ENCODE data around the gene STRIP2. TPM values are rescaled to one million over a fixed set of nuclear protein-coding genes. Genes with fewer than 3 reads are reported as not detected.
A peak's percentile ranks its signal among the peaks of the same experiment; 100 is the strongest.

Gene STRIP2
- total RNA-seq, 1 donor from 2014 or later = 3.5 TPM

- Histone ChIP-seq H3K36me3 (ENCODE audit: control insufficient read depth, insufficient read depth, low read length) (no peaks in the 10 kb centered on the region), H3K27me3 (ENCODE audit: control insufficient read depth, insufficient read depth, low read length) (no peaks in the 10 kb centered on the region), H3K4me3 (ENCODE audit: low read depth, low read length) (no peak overlapping the region)
- TF ChIP-seq CTCF (IDR thresholded peaks at IDR 0.05; ENCODE audit: insufficient read depth, low read length, poor library complexity, severe bottlenecking) = peak; percentile 10
- DNase-seq (ENCODE audit: low read depth) = no peak
Measured at GRCh38 chr7:129493555-129493954, 59.3 kb downstream of the STRIP2 start.

- no peak overlapping the region for H3K4me3 ChIP-seq (ENCODE audit: low read depth, low read length)
- TF ChIP-seq CTCF (IDR thresholded peaks at IDR 0.05; ENCODE audit: insufficient read depth, low read length, poor library complexity, severe bottlenecking) = no peak
- DNase-seq (ENCODE audit: low read depth) = peak; percentile 53
Measured at GRCh38 chr7:129494041-129494440, 59.8 kb downstream of the STRIP2 start.

GRCh38 chr7:129495987-129496386 is 61.8 kb downstream of the STRIP2 start:
- Histone ChIP-seq H3K27me3 (ENCODE audit: control insufficient read depth, insufficient read depth, low read length) (no peaks in the 10 kb centered on the region), H3K36me3 (ENCODE audit: control insufficient read depth, insufficient read depth, low read length) (no peaks in the 10 kb centered on the region)
- TF ChIP-seq CTCF (IDR thresholded peaks at IDR 0.05; ENCODE audit: insufficient read depth, low read length, poor library complexity, severe bottlenecking) = no peak

More at GRCh38 chr7:129494041-129494440, 59.8 kb downstream of the STRIP2 start:
- Histone ChIP-seq H3K27me3 (ENCODE audit: control insufficient read depth, insufficient read depth, low read length) (no peaks in the 10 kb centered on the region), H3K36me3 (ENCODE audit: control insufficient read depth, insufficient read depth, low read length) (no peaks in the 10 kb centered on the region)

GRCh38 chr7:129496653-129497052 is 62.4 kb downstream of the STRIP2 start:
- H3K27me3 ChIP-seq (ENCODE audit: control insufficient read depth, insufficient read depth, low read length) = no peaks in the 10 kb centered on the region
- no peak for DNase-seq (ENCODE audit: low read depth)
- no peak overlapping the region for H3K4me3 ChIP-seq (ENCODE audit: low read depth, low read length)
- TF ChIP-seq CTCF (IDR thresholded peaks at IDR 0.05; ENCODE audit: insufficient read depth, low read length, poor library complexity, severe bottlenecking) = no peak
- no peaks in the 10 kb centered on the region for H3K36me3 ChIP-seq (ENCODE audit: control insufficient read depth, insufficient read depth, low read length)

More at GRCh38 chr7:129495987-129496386, 61.8 kb downstream of the STRIP2 start:
- no peak overlapping the region for H3K4me3 ChIP-seq (ENCODE audit: low read depth, low read length)
- no peak for DNase-seq (ENCODE audit: low read depth)

- no peak for TF ChIP-seq CTCF (IDR thresholded peaks at IDR 0.05; ENCODE audit: insufficient read depth, low read length, poor library complexity, severe bottlenecking)
- DNase-seq (ENCODE audit: low read depth) = no peak
- no peaks in the 10 kb centered on the region for H3K36me3 ChIP-seq (ENCODE audit: control insufficient read depth, insufficient read depth, low read length)
- no peaks in the 10 kb centered on the region for H3K27me3 ChIP-seq (ENCODE audit: control insufficient read depth, insufficient read depth, low read length)
- no peak overlapping the region for H3K4me3 ChIP-seq (ENCODE audit: low read depth, low read length)
Measured at GRCh38 chr7:129497156-129497555, 62.9 kb downstream of the STRIP2 start.

GRCh38 chr7:129498021-129498420 is 63.8 kb downstream of the STRIP2 start:
- H3K27me3 ChIP-seq (ENCODE audit: control insufficient read depth, insufficient read depth, low read length) = no peaks in the 10 kb centered on the region
- H3K4me3 ChIP-seq (ENCODE audit: low read depth, low read length) = no peak overlapping the region
- no peak for TF ChIP-seq CTCF (IDR thresholded peaks at IDR 0.05; ENCODE audit: insufficient read depth, low read length, poor library complexity, severe bottlenecking)
- no peaks in the 10 kb centered on the region for H3K36me3 ChIP-seq (ENCODE audit: control insufficient read depth, insufficient read depth, low read length)
- no peak for DNase-seq (ENCODE audit: low read depth)

All from kidney epithelial cell (primary cell).